Testis (tissue), 3 donors: ENCODE results near the gene PTPRU. TPM values are rescaled to one million over a fixed set of nuclear protein-coding genes. Genes with fewer than 3 reads are reported as not detected.

ENCODE experiments used
- DNase-seq: peaks from one replicate; pipeline ENCODE4 v3.0.0-alpha.2; 2019
- H3K27ac ChIP-seq, 2 donors: fragments of 200-600 bp; sonication (generic); one replicate each; pipeline ENCODE4 v1.5.1; 2019
- H3K27me3 ChIP-seq: fragments of 200-600 bp; sonication (generic); one replicate; pipeline ENCODE4 v1.5.1; 2019
- H3K36me3 ChIP-seq: fragments of 200-600 bp; sonication (generic); one replicate; pipeline ENCODE4 v1.5.1; 2017; ENCODE audit warnings: low read depth; ENCODE audit errors: missing control alignments
- H3K4me1 ChIP-seq: fragments of 200-600 bp; sonication (generic); one replicate; pipeline ENCODE4 v1.5.1; 2019
- H3K4me3 ChIP-seq, 2 donors: fragments of 200-600 bp; sonication (generic); one replicate each; pipeline ENCODE4 v1.5.1; 2017 to 2019
- H3K9me3 ChIP-seq: fragments of 200-600 bp; sonication (generic); one replicate; pipeline ENCODE4 v1.5.1; 2017
- CTCF ChIP-seq, 3 experiments: fragments of 450-650 bp in 2 of 3; fragments of 200-600 bp in 1 of 3; sonication (generic) in 1 of 3; IDR thresholded peaks; one replicate each; pipeline ENCODE4 v1.5.1; 2016 to 2019; ENCODE audit warnings: antibody characterized with exemption in 3 of 3, mild to moderate bottlenecking in 2 of 3, moderate library complexity in 1 of 3
- POLR2A ChIP-seq: fragments of 450-650 bp; IDR thresholded peaks from one replicate; pipeline ENCODE4 v1.6.1; 2017; ENCODE audit warnings: antibody characterized with exemption, mild to moderate bottlenecking, moderate library complexity
- WGBS, 2 donors: methylation state at CpG; one replicate each; pipeline ENCODE4 v1.1.5; 2018; 5-methylcytosine and 5-hydroxymethylcytosine counted together
- intact Hi-C: fragments of 100-400 bp; cut with DNase I; formaldehyde crosslinking; loops from one replicate; pipeline ENCODE4 v1.15.1; 2023; ENCODE audit warnings: low total_unique reads
- polyA plus RNA-seq: library from polyadenylated mRNA; stranded (reverse); fragments of 350-450 nt; fragmentation: Illumina TruSeq; extraction: RNeasy Lipid Tissue Mini Kit (QIAGEN cat#74804); gene quantifications from one replicate; pipeline ENCODE4 v1.2.3, GENCODE V29; 2014; ENCODE audit warnings: low read depth, low replicate concordance; ENCODE audit not compliant: insufficient read depth
- total RNA-seq, 2 donors: library from RNA; depleted of rRNA; stranded (reverse); fragments of >200 nt; gene quantifications; one replicate each; pipeline ENCODE4 v1.2.3, GENCODE V29; 2016

The PTPRU gene
- total and polyA plus RNA-seq, 3 donors from 2014 or later, result 13.3 to 39.1 (median 21.7) TPM

GRCh38 chr1:29279951-29280391, 43.6 kb downstream of the PTPRU start:
- Histone ChIP-seq H3K4me1 (peaks cover under 1% of the 10 kb centered on the region), H3K4me3 (no peak overlapping the region), H3K36me3 (no peaks in the 10 kb centered on the region), H3K9me3 (no peaks in the 10 kb centered on the region), H3K27ac (no peak overlapping the region), H3K27me3 (no peaks in the 10 kb centered on the region)
- intact Hi-C loops, result no loop called here
- WGBS, 2 donors, result 81 to 92% methylated on average over 9 to 11 of the region's 11 CpGs
- no peak for TF ChIP-seq CTCF (IDR thresholded peaks at IDR 0.05)
- TF ChIP-seq POLR2A, result no peak
- no peak for DNase-seq

- Histone ChIP-seq H3K4me1 (peaks cover 4% of the 10 kb centered on the region), H3K4me3 (no peak overlapping the region), H3K27ac (no peak overlapping the region), H3K36me3 (no peaks in the 10 kb centered on the region), H3K9me3 (no peaks in the 10 kb centered on the region), H3K27me3 (no peaks in the 10 kb centered on the region)
- WGBS, 2 donors, result 85 to 86% methylated on average over 6 of the region's 6 CpGs
- no peak for DNase-seq
- TF ChIP-seq POLR2A, result no peak
- no peak for TF ChIP-seq CTCF (IDR thresholded peaks at IDR 0.05)
- intact Hi-C loops, result no loop called here
These were observed 44.2 kb downstream of the PTPRU start for GRCh38 chr1:29280409-29281131.

- Histone ChIP-seq H3K27me3 (no peaks in the 10 kb centered on the region), H3K27ac (no peak overlapping the region), H3K4me3 (no peak overlapping the region), H3K9me3 (no peaks in the 10 kb centered on the region), H3K36me3 (no peaks in the 10 kb centered on the region), H3K4me1 (peaks cover 11% of the 10 kb centered on the region)
- DNase-seq, result peak; percentile 1
- intact Hi-C loops, result no loop called here
- TF ChIP-seq POLR2A, result no peak
- WGBS, 2 donors, result 58 to 86% methylated on average over 2 to 3 of the region's 3 CpGs
These were observed 45.2 kb downstream of the PTPRU start for GRCh38 chr1:29281571-29281970.

- intact Hi-C loops, result no loop called here
- H3K4me1 ChIP-seq, result peaks cover 11% of the 10 kb centered on the region
- TF ChIP-seq CTCF (IDR thresholded peaks at IDR 0.05), result no peak
- TF ChIP-seq POLR2A, result no peak
These were observed 46.0 kb downstream of the PTPRU start for GRCh38 chr1:29282135-29282923.

More at GRCh38 chr1:29282135-29282923, 46.0 kb downstream of the PTPRU start:
- Histone ChIP-seq H3K27me3 (no peaks in the 10 kb centered on the region), H3K27ac (no peak overlapping the region), H3K9me3 (no peaks in the 10 kb centered on the region), H3K4me3 (no peak overlapping the region), H3K36me3 (no peaks in the 10 kb centered on the region)
- no peak for DNase-seq
- WGBS, 2 donors, result 83 to 87% methylated on average over 11 to 19 of the region's 19 CpGs
